CD4-positive, alpha-beta T cell treated with Interferon gamma for 1 hour (primary cell): ENCODE data around the gene ZFAND3.

ENCODE experiments used
- DNase-seq: peaks from one replicate; pipeline ENCODE4 v3.0.0-alpha.2; 2020

Gene ZFAND3

DNA sequence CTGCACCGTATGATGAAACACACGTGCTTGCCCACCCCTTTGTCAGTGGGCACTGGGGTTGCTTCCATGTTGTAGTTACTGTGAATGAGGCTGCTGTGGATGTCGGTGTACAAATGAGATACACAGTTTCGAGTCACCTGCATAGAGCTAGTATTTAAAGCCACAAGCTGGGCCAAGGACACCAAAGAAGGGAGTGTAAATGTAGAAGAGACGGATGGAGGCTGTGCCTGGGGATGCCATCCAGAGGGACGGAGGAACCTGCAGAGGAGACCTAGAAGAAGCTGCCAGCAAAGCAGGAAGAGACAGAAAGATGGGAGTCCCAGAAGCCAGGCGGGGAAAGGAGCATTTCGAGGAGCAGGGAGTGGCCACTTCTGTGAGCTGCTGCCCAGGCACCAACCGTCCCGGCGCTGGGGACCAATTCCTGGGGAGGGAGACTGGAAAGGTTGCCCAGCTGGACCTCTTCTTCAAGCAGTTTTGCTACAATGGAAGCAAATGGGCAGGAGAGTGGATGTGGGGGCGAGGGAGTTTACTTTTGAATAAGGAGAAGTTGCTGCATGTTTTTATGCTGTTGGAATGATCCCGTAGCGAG is 339.3 kb downstream of the ZFAND3 start:
- DNase-seq: no peak

DNA sequence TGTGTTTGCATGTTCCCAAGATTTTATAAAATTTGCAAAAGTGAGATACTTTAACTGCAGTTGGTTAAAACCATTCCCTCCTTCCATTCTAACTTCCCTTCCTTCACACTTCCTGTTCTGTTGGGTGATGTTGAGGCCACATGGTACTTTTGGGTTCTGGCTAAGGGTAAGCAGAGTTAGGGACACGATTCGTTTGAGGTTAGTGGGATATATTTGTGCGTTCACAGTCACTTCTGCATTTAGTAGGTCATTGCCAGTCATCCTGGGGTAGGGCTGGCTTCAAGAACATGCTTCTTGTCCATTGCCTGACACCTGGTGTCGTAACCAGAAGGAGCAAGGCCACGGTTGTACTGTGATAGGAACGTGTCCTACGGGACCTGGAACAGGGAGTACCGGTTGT is 340.1 kb downstream of the ZFAND3 start:
- no peak for DNase-seq

DNA sequence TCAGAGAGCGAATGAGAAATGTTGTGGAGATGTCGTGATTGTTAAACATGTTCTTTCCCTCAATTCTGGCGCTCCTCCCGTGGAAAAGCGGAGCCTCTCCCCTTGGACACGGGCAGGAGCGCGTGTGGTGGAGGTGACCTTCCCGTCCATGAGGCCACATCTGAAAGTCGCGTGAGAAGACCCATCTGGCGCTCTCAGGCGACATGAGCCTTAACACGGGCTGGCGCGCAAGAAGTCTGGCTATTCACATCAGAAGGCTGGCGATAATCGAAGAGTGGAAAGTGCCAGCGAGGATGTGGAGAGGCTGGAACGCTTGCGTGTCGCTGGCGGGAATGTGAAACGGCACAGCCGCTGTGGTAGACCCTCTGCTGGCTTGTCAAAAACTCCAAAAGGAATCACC is 341.3 kb downstream of the ZFAND3 start:
- no peak for DNase-seq

DNA sequence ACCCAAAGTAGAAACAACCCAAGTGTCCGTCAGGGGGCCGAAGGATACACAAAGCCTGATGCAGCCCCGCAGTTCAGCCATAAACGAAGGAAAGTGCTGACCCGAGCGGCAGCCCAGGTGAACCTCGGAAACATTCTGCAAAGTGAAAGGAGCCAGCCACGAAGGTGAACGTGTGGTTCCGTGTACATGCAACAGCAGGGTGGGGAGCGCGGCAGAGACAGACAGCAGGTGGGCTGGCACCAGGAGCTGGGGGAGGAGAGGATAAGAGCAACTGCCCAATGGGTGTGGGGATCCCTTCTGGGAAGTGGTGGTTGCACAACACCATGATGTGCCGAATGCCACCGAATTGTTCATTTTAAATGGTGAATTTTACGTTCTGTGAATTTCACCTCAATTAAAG is 341.8 kb downstream of the ZFAND3 start:
- DNase-seq: no peak

DNA sequence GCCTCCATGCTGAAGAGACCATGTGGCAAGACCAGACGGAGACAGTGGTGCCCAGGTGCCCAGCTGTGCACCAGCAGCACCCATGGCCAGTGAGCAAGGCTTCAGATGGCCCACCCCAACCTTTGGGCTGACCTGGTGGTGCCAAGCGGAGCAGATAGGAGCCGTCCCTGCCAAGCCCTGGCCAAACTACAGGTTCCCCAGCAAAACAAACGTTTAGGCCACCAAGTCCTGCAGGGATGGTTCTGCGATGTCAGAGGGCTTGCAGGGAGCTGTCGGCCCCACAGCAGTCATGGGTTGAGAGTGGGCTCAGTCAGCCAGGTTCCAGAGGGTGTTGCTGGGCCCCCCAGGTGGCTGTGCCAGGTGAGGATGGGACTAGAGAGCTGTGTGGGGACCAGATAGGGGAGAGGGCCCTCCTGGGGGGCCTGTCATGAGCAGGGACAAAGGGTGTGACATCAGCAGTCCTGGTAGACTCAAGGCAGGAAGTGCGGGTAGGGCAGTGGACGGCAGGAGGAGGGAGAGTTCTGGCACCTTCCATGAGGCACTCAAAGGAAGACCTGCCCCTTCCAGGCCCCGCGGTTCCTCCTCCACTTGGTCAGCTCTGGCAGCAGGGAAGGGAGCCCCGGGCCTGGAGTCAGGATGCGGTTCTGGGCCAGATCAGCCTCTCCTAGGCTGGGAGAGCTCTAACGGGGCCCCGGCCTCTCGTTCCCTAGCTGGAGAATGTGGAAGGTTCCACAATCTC is 342.4 kb downstream of the ZFAND3 start:
- no peak for DNase-seq

DNA sequence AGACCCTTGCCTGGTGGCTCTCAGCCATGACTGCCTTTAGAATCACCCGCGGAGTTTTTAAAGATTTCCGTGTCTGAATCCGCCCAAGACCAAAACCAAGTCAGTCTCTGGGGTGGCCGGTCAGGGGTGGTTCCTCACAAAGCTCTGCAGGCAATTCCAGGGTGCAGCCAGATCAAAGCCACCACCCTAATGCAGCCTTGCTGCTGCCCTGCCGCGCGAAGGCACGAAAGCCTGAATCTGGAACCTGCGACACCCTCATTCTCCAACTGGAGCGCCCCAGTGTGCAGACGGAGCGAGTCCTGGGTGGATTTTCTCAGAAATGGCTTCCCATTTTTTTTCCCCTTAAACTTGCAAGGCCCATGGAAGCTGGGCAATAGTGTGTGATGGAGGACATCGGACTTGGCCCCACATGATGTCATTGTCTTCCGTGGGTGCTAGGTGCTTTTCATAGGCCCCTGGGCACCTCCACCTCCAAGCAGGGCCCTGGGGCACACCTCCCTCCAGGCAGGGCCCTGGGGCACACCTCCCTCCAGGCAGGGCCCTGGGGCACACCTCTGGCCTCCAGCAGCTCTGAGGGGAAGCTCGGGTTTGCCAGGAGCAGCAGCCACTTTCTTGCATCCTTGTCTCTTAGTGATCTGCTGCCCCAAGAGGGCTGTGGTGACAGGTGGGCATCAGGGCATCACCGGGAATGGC is 343.1 kb downstream of the ZFAND3 start:
- no peak for DNase-seq

DNA sequence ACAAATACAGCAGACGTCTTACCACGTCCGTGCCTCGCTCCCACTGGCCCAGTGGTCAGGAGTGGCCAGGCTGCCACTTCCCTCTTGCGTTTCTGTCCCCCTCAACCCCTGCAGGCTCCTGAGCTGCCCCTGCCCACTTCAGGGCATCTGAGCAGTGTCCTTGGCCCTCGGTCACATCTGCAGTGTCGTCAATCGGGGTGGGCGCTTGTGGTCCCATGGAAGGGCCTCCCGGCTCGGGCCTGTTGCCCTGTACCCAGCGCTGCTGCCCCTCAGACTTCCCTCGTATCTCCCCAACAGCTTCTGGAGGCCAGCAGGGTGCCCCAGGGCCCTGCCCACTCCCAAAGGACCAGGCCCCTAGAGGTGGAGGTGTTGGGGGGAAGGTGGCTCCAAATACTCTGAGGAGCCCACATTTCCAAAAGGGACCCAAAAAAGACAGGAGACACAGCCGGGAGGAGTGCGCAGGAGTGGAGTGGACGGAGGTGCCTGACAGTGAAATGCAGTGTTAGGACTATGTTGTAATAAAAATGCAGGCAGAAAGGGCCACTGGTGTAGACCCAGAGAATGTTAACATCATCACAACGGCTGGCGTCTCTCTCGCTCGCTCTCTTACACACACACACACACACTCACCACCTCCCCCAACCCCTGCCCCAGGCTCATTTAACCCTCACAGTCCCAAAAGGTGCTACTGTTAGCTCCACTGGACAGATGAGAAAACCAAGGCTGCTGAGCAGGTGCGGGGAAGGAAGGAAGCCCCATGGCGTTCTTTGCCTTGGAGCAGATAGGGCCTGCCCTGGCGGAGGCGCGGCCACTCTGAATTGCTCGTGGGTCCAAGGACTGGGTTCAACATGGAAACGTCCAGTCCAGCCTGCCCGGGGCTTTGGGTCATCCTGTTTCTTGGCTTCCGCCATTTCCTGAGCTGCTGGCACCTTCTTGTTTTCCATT is 343.9 kb downstream of the ZFAND3 start:
- no peak for DNase-seq

DNA sequence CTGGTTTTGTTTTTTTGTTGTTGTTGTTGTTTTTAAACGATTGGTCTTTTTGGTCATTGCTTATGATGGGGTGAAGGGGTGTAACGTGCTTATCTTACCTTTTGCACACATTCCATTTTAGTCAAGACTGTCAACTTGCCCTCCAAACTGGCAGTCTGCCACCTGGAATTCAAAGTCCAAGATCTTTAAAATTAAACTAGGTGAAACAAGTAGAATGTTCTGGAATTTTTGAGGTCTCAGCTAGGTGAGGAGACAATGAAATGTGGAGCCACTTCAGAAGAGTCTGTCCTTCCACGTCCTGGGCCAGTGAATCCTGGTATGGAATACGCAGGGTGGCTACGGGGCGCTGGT is 344.6 kb downstream of the ZFAND3 start:
- DNase-seq: no peak

DNA sequence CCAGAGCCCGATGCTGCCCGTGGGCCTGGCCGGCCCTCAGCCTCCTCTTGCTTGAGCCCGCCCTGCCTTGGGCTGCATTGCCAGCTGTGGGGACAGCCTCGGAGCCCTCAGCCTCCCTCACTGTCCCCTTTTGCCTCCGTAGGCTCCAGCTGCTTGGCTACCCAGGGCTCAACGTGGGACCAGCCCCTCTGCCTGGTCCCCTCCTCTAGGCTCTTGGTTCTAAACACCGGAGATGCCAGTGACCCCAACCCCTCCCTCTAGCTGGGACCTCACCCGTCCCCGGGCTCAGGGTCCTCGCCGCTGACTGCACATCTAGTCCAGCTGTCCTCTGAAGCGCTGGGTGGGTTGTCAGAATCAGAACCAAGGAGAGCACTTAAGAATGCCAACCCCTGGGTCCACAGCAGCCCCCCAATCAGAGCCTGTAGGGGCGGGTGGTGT is 345.2 kb downstream of the ZFAND3 start:
- DNase-seq: no peak

DNA sequence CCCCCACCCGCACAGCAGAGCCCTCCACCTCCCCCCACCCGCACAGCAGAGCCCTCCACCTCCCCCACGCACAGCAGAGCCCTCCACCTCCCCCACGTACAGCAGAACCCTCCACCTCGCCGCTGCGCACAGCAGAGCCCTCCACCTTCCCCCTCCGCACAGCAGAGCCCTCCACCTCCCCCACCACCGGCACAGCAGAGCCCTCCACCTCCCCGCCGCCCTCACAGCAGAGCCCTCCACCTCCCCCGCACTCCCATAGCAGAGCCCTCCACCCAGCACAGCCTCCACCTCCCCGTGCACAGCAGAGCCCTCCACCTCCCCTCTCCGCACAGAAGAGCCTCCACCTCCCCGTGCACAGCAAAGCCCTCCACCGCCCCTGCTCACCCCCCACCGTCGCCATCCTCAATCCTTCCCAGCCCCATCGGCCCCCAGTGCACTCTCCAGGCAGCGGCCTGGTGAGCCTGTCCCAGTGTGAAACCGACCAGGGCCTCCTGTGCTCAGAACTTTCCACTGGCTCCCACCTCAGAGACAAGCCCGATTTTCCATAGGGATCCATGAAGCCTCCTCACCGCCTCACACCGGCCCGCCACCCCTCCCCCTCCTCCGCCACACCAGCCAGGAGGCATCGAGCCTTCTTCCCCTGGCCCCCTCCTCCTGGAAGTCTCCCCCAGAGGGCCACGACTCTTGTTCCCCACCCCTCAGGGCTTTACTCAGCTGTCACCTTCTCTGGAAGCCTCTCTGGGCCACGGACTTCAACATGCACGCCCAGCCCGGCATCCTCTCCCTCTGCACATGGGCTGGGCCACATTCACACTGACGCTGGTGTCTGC is 347.1 kb downstream of the ZFAND3 start:
- DNase-seq: no peak

DNA sequence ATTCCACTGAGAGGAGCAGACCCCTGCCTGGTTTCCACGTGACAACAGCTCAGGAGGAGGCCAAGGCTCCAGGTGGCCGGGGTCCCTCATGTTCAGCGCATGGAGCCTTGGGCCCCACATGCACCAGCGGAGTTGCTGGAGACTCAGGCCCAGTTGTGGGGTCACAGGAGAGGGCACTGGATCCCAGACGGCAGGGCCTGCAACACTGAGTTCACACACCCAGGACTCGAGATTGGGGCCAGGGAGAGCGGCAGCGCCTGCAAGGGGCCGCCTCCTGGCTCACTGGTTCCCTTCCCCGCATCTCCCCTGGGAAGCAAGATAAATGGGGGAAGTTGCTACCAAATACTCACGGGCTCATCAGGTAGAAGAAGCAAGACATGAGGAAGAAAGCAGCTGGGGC is 348.1 kb downstream of the ZFAND3 start:
- no peak for DNase-seq

DNA sequence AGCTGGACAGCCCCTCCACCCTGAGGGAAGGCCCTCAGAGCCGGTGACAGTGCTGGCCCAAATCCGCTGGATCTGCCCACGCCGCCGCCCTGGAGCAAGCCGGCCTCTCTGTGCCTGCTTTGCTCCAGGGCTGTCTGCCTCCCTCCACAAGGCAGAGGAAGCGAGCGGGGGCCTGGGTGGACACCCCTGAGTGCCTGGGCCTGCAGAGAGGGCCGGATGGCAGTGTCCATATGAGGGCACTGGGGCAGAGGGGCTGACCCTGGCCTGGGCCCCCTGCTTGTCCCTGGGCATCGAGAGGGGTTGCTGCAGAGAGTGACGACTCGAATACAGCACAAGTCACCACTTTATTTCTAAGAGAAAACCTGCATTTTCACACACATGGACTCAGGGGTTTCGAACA is 348.6 kb downstream of the ZFAND3 start:
- DNase-seq: no peak

DNA sequence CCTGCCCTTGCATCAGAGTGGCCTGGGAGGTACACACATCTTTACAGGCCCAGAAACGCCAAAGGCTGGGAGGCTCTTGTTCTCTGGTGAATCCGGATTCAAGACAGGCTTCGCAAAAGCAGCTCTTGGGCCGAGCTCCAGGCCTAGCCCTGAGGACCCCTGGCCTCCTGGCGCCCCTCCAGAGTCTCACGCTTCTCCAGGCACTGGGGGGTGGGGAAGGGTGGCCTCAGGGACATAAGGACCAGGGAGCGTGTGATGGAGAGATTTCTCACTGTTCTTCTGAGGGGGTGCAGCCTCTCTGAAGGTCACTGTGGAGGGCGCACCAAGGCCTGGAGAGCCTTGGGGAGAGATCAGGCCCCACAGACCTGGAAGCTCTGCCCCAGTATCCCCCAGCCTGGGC is 349.2 kb downstream of the ZFAND3 start:
- DNase-seq: no peak

DNA sequence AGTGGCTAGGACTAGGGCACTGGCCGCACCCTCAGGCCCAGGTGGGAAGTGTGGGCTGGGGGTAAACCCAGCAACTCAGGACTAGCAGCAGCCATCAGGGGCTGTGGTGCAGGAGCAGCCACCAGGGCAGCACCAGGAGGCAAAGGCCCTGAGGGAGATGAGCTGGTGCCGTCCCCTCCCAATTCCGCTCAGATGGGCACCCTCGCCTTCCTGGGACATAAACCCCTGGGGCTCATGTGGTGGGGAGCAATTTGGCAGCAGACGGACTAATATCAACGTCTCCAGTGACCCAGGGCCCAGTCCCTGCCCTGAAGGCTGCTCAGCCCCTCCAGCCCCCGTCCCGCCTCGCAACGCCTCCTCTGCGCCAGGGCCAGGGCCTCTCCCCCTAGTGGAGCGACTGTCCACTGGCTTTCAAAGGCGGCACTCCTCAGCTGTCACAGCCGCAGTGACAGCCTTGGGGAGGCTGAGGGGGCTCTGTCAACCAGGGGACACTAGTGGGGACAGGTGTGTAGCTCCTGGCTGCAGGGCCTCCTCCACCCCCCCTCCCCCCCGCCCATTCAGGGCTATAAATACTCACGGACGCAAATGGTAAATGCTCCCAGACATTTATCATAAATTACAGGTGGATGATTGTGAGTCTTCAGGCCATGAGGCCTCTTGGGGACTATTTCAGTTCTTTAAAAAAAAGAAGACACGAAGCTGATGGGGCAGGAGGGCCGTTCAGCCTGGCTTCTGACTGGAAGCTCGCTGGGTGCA is 349.9 kb downstream of the ZFAND3 start:
- no peak for DNase-seq

DNA sequence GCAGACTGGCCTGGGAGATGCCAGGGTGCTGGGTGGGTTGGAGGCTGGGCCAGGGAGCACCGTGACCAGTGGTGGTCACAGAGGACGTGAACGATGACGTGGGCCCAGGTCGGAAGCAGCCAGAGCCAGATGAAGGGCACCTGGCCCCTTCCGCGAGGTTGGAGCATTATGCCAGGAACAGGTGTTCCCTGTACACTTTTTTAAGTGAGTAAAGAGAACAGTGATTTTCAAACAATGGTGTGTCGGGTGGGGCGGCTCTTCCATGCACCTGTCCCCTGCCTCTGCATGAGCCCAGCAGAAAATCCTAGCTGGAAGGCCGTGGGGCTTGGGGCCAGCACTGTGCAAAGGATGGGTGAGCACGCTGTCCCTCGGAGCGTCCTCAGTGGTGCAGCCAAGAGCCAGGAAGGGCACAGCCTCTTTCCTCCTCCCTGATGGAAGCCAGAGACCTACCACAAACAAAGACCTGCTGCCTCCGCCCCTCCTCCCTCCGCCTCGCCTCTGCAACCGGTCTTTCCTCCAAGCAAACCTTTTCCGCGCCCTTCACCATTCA is 350.5 kb downstream of the ZFAND3 start:
- DNase-seq: no peak

DNA sequence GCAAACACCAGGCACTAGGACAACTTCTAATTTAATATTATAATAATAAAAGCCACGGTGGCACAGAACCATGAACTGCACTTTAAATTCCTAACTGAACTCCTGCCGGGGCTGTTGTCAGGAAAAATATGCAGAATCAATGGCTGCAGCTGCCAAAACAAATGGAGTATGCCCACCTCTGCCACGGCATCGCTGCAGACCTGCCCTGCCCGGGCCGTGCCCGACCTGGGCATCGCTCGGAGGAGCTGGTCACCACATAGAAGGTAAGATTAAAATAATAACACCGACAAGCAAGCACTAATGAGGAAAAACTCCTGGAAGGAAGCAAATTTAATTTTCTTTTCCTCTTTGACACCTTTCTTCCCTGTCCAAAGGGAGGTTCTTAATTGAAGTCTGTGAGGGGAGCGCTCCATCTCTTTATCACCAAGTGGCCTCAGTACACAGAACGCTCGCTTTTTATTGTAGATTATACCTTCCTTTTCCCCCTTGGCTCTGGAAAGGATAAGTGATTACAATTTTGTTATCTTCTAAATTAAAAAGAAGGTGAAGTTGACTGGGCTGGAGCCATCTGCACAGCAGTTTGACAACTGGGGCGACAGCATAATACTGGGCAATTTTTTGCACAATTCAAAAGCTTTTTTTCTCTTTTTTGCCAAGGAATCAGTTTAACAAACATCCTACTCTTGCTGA is 351.3 kb downstream of the ZFAND3 start:
- no peak for DNase-seq

DNA sequence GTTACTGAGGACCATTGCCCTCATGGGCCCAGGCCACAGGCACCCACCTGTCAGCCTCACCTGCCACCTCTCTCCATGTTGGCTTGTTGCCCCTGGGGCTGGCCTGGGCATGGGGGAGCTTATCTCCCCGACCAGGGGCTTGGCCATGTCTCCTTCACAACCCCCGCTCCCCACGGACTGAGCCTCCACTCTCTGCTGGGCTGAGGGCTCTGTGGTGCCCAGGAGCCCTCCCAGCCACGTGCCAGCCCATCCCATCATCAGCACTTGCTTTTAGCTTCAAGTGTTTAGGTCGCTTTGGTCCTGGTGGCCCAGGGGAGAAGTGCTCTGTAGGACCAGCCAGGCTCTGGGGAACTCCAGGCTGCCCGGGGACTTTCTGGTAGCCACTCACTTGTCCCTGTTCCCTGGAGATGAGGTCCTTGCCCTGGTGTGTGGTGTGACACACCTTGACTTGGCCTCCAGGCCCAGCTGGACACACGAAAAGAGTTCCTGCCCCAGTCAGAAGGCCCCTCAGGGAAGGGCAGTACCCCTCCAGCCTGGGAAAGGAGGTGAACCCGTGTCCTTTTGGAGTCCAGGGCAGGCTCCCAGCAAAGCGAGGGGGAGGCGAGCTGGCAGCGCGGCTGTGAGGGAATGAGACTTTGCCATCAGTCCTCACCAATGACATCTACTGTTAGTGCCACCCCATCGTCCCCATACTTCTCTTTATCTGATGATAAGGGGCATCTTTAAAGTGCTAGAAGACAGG is 352.6 kb downstream of the ZFAND3 start:
- no peak for DNase-seq

DNA sequence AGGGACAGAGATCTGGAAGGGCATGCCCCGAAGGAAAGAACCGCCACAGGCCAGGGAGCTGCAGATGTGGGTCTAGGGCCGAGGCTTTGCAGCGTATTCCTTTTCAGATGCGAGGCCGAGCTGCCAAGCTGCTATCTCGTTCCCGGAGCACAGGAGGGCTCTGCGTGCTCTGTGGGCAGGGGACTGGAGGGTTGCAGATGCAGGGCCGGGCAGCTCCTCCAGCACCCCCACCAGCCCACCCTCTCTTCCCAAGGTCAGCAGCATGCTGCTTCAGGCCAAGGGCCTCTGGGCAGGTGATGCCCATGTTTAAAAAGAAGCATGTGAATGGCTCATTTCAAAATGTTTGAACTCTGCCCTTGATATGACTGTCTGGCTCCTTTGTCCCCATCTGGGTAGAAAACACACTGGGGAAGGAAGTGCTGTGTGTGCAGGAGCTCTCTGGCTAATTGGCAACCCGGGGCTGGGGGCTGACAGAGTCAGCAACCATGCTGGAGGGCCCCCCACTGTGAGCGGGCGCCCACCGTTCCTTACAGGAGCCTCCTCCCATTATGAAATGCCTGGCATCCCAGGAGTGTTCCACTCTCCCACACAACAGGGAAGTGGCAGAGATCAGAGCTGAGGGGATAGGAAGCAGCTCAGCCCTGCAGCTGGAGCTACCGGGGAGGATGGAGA is 353.3 kb downstream of the ZFAND3 start:
- no peak for DNase-seq

DNA sequence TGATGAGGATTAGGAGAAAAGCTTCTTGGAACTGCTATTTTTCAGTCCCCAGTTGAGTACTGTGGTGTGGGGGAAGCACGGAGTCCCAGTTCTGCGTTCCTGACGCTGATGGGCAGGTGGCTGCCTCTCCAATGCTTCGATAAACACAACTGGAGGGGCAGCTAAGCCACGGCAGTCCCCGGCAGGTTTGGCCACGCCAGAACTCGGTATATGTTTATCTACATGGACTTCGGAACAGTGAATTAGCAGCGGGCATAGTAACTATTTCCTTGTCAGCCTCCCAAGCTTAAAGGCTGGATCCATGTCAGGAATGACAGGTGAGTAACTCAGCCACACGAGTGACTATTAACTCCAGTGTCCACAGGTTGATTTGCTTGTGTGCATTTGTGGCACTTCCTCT is 354.4 kb downstream of the ZFAND3 start:
- DNase-seq: no peak
